HG03565 (cell line): Measurements from ENCODE around the gene PM20D2.
A peak's percentile ranks its signal among the peaks of the same experiment; 100 is the strongest.
"Not testable (repeated sequence)": the region's sequence is repeated elsewhere in the genome, so short reads cannot be mapped to it uniquely, and the experiment has no call there.

Experiments
- ATAC-seq: cut with Tn5 transposase; IDR thresholded peaks from one replicate; pipeline ENCODE4 v1.9.1; 2021; ENCODE audit warnings: mild to moderate bottlenecking, moderate library complexity; ENCODE audit not compliant: unreplicated experiment

The PM20D2 gene

DNA sequence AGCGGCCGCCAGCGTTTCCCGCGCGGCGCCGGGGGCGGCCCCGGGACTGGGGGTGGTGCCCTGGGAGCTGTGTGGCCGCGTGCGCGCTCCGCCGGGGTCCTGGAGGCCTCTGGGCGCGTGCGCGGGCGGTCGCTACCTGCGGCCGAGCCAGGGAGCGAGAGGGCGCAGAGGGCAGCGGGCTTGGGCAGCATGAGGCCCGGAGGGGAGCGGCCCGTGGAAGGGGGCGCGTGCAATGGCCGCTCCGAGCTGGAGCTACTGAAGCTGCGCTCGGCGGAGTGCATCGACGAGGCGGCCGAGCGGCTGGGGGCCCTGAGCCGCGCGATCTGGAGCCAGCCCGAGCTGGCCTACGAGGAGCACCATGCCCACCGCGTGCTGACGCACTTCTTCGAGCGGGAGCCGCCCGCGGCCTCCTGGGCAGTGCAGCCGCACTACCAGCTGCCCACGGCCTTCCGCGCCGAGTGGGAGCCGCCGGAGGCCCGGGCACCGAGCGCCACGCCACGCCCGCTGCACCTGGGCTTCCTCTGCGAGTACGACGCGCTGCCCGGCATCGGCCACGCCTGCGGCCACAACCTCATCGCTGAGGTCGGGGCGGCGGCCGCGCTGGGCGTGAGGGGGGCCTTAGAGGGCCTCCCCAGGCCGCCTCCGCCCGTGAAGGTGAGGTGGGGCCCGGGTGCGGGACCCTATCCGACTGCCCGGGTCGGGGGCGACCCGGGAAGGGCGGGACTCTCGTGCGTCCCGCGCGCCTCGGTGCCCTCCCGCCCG lies at the start of gene PM20D2:
Gene PM20D2, plus strand, starts transcription at position 100 of the 762 bp plus-strand sequence. Its CDS starts 90 bp downstream, at position 190.
- ATAC-seq = peak; percentile 30

- ATAC-seq = peak; percentile 68
Measured at GRCh38 chr6:89098461-89098860, 47.4 kb upstream of the PM20D2 start.

GRCh38 chr6:89100114-89100513 lies 45.7 kb upstream of the PM20D2 start:
- ATAC-seq = no peak

DNA sequence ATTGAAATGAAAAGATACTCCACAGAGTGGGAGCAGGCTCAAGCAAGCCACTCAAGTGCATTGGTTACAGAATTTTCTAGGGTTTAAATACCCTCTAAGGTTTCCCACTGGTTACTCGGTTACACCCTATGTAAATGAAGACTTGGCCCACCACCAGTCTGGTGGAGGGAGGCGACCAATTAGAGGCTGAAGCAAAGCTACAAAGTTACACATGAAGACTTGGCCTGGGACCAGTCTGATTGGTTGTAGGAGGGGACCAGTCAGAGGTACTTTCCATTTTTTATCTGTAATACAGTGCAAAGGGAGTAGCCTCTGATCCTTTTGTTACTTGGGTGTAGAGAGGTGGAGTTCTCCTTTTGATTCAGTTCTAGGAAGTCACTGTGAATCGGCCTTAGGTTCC lies 35.6 kb upstream of the PM20D2 start:
- ATAC-seq = no peak

DNA sequence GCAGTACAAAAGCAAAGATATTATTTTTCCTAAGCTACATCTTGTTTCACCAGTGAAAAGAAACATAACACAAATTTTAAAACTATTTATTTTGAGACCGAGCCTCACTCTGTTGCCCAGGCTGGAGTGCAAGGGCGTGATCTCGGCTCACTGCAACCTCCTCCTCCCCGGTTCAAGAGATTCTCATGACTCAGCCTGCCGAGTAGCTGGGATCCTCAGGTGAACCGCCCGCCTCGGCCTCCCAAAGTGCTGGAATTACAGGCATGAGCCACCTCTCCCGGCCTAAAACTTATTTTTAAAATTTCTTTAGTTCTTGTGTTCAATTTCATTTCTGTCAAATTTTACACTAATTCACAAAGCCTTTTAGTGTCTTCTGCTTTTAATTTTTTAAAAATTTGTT lies 33.9 kb upstream of the PM20D2 start:
- no peak for ATAC-seq

DNA sequence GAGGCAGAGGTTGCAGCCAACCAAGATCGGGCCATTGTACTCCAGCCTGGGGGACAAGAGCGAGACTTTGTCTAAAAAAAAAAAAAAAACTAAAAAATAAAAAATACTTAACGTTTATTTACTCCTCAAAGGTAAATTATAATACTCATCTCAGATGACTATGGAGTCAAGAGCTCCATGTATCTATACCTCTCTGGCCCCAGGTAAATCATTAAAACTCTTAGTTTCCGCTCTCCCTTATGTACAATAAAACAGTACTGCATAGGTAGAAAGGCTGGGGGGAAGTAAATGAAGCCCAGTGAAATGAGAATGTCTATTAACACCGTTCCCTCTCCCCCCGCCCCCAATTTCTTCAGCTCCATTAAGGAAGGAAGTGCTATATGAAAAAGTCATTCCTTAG lies 29.2 kb upstream of the PM20D2 start:
- ATAC-seq = no peak

GRCh38 chr6:89117211-89118108 lies 28.4 kb upstream of the PM20D2 start, which contains the start of gene SRSF12:
Gene SRSF12 (minus strand): TSS chr6:89118071. CDS start chr6:89117887, 184 bp downstream.
- ATAC-seq = peak; percentile 57

DNA sequence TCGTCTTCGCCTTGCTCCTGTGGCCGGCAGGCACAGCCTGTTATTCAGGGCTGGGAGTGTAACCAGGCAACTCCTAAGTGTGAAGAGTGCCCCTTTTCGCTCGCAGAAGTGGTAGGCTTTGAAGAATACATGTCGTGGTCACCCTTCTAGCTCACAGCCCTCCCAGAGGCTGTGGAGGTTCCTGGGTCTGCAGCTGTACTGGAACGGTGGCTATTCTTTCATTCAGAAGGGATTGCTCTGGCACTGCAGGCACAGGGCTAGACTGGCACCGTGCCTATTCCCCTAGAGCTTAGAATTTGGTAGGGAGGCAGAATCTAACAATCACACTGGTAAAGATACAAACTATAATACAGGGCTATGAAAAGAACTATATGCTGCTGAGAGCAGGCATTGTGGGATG lies 26.9 kb upstream of the PM20D2 start:
- no peak for ATAC-seq

DNA sequence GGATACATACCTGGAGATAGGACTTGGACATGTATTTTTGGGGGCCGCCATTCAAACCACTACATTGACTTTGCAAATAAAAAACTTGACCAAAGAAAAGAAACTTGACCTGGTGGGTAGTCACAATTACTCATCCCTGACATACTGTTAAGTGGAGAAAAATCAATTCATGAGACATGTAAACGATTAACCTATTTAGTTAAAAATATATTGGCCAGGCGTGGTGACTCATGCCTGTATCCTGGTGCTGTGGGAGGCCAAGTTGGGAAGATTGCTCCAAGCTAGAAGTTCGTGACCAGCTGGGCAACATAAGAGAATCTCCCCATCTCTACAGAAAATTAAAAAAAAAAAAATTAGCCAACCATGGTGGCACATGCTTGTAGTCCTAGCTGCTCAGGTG lies 25.5 kb upstream of the PM20D2 start:
- no peak for ATAC-seq

GRCh38 chr6:89121934-89122333 lies 23.9 kb upstream of the PM20D2 start:
- no peak for ATAC-seq

- peak; percentile 57 for ATAC-seq
Measured at GRCh38 chr6:89122625-89123024, 23.2 kb upstream of the PM20D2 start.

DNA sequence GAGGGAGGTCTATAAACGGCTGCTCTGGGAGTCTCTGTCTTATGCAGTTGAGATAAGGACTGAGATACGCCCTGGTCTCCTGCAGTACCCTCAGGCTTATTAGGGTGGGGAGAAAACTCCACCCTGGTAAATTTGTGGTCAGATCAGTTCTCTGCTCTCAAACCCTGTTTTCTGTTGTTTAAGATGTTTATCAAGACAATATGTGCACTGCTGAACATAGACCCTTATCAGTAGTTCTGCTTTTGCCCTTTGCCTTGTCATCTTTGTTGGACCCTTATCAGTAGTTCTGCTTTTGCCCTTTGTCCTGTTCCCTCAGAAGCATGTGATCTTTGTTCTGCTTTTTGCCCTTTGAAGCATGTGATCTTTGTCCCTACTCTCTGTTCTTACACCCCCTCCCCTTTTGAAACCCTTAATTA lies 17.6 kb upstream of the PM20D2 start:
- ATAC-seq = not testable (repeated sequence)

- ATAC-seq = no peak
Measured at GRCh38 chr6:89131599-89131998, 14.3 kb upstream of the PM20D2 start.

- ATAC-seq = no peak
Measured at GRCh38 chr6:89132057-89132456, 13.8 kb upstream of the PM20D2 start.

GRCh38 chr6:89133981-89134380 lies 11.9 kb upstream of the PM20D2 start:
- no peak for ATAC-seq

- no peak for ATAC-seq
Measured at GRCh38 chr6:89134723-89135122, 11.1 kb upstream of the PM20D2 start.

DNA sequence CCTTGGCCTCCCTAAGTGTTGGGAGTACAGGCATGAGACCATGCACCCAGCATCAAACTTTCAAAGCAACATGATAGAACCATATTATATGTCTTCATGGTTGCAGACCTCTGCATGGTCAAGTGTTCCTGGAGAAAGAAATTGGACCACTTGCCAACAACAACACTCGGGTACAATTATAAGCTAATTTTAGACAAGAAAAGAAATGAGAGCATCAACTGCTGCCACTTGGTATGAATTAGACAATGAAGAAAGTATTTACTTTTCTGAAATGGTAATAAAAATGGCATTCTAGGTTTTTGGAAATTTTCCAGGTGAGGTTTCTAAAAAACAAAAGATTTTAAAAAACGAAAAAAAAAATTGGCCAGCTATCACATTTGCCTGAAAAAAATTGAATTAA lies 7.7 kb upstream of the PM20D2 start:
- ATAC-seq = no peak

GRCh38 chr6:89139509-89140346 lies 6.1 kb upstream of the PM20D2 start:
- ATAC-seq = no peak

GRCh38 chr6:89140347-89141156 lies 5.3 kb upstream of the PM20D2 start:
- ATAC-seq = no peak

GRCh38 chr6:89144354-89144906 lies 1.4 kb upstream of the PM20D2 start:
- peak; percentile 51 for ATAC-seq
